ENCODE data around the gene MINDY4.

Gene MINDY4

DNA sequence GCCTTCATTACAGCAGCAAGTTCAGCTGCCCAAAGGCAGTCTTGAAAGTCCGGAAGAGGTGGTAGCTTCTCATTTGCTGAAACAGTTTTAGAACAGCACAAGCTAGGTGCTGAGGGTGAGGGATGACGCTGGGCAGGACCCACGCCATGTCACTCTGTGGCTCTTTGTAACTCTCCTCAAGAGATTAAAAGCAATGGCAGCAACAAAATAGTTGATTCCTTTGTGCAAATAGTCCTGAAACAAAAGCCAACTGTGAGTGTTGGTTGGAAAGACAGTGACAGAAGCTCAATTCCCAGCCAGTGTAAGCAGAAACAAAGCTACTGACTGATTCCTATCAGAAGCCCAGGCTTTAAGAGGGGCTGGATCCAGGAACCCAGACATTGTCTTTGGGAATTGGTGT lies 92.9 kb downstream of the MINDY4 start:
- Mint-ChIP-seq H3K4me1 (no peaks in the 10 kb centered on the region), H3K36me3 (ENCODE audit: insufficient read depth) (no peaks in the 10 kb centered on the region), H3K4me3 (no peak overlapping the region), H3K27ac (ENCODE audit: low read depth) (no peak overlapping the region), H3K27me3 (no peaks in the 10 kb centered on the region), H3K9me3 (no peaks in the 10 kb centered on the region)
- DNase-seq (ENCODE audit: low spot score in 2 of 2) = no peak
- ATAC-seq (replicated peaks; ENCODE audit: extremely low read depth, poor library complexity, severe bottlenecking) = no peak

GRCh38 chr7:30865076-30865475 lies 93.9 kb downstream of the MINDY4 start:
- DNase-seq (ENCODE audit: low spot score in 2 of 2) (no peak), ATAC-seq (replicated peaks; ENCODE audit: extremely low read depth, poor library complexity, severe bottlenecking) (no peak)
- no peak overlapping the region for H3K4me3 Mint-ChIP-seq
- H3K36me3 Mint-ChIP-seq (ENCODE audit: insufficient read depth) = no peaks in the 10 kb centered on the region
- H3K4me1 Mint-ChIP-seq = no peaks in the 10 kb centered on the region
- H3K9me3 Mint-ChIP-seq = no peaks in the 10 kb centered on the region
- no peak overlapping the region for H3K27ac Mint-ChIP-seq (ENCODE audit: low read depth)
- no peaks in the 10 kb centered on the region for H3K27me3 Mint-ChIP-seq

DNA sequence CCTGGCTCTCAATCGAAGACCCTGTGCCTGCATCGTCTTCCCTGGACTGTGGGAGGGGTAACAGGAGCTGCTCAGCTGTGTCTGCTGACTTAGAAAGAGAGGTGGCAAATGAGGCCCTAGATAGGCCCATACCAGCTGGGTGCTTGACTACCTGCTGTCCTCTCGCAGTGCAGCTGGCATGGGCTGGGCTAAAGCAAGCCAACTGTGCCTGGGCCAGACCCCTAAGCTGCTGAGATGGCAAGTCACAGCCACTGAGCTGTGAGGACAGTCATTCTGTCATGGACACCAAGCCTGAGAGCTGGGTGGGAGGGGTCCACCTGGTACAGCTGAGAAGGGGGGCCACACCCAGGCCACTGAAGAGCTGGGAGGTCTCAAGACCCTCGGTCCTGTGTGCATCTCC lies 94.6 kb downstream of the MINDY4 start:
- no peaks in the 10 kb centered on the region for H3K36me3 Mint-ChIP-seq (ENCODE audit: insufficient read depth)

GRCh38 chr7:30866939-30867338 lies 95.7 kb downstream of the MINDY4 start:
- Mint-ChIP-seq H3K4me1 (no peaks in the 10 kb centered on the region), H3K36me3 (ENCODE audit: insufficient read depth) (no peaks in the 10 kb centered on the region), H3K4me3 (no peak overlapping the region), H3K9me3 (no peaks in the 10 kb centered on the region), H3K27ac (ENCODE audit: low read depth) (no peak overlapping the region), H3K27me3 (no peaks in the 10 kb centered on the region)
- ATAC-seq (replicated peaks; ENCODE audit: extremely low read depth, poor library complexity, severe bottlenecking) = no peak
- no peak for DNase-seq (ENCODE audit: low spot score in 2 of 2)

More for the DNA sequence above, 94.6 kb downstream of the MINDY4 start:
- DNase-seq (ENCODE audit: low spot score in 2 of 2) (no peak), ATAC-seq (replicated peaks; ENCODE audit: extremely low read depth, poor library complexity, severe bottlenecking) (no peak)
- Mint-ChIP-seq H3K27ac (ENCODE audit: low read depth) (no peak overlapping the region), H3K27me3 (no peaks in the 10 kb centered on the region), H3K4me3 (no peak overlapping the region), H3K9me3 (no peaks in the 10 kb centered on the region), H3K4me1 (no peaks in the 10 kb centered on the region)

DNA sequence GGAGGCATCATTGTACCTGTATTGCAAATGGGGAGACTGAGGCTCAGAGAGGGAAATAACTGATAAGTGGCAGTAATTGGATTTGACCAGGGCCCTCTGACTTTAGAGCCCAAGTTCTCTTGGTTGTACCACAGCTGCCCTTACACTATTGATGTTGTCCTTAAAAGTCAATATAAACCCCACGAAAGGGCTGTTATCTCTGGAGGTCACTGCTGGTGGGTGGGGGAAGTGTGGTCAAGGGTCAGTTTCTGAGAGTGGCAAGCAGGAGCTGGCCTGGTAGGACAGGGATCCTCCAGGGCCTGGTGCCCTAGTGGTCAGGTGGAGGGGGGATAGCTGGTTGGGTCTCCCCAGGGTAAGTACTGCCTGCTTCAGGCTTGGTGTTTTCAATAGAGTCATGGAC lies 96.3 kb downstream of the MINDY4 start:
- DNase-seq (ENCODE audit: low spot score in 2 of 2) = no peak
- no peaks in the 10 kb centered on the region for H3K9me3 Mint-ChIP-seq
- no peaks in the 10 kb centered on the region for H3K4me1 Mint-ChIP-seq
- no peak overlapping the region for H3K27ac Mint-ChIP-seq (ENCODE audit: low read depth)
- no peaks in the 10 kb centered on the region for H3K27me3 Mint-ChIP-seq
- no peak overlapping the region for H3K4me3 Mint-ChIP-seq
- no peak for ATAC-seq (replicated peaks; ENCODE audit: extremely low read depth, poor library complexity, severe bottlenecking)
- no peaks in the 10 kb centered on the region for H3K36me3 Mint-ChIP-seq (ENCODE audit: insufficient read depth)

- H3K4me3 Mint-ChIP-seq = no peak overlapping the region
- no peak for DNase-seq (ENCODE audit: low spot score in 2 of 2)
- no peak for ATAC-seq (replicated peaks; ENCODE audit: extremely low read depth, poor library complexity, severe bottlenecking)
These were observed 98.8 kb downstream of the MINDY4 start for GRCh38 chr7:30869794-30870611.

GRCh38 chr7:30870821-30871518 lies 99.8 kb downstream of the MINDY4 start:
- ATAC-seq (replicated peaks; ENCODE audit: extremely low read depth, poor library complexity, severe bottlenecking) = no peak
- no peak for DNase-seq (ENCODE audit: low spot score in 2 of 2)
- Mint-ChIP-seq H3K4me3 (no peak overlapping the region), H3K27me3 (no peaks in the 10 kb centered on the region), H3K27ac (ENCODE audit: low read depth) (no peak overlapping the region), H3K9me3 (no peaks in the 10 kb centered on the region), H3K36me3 (ENCODE audit: insufficient read depth) (no peaks in the 10 kb centered on the region), H3K4me1 (no peaks in the 10 kb centered on the region)

More at GRCh38 chr7:30869794-30870611, 98.8 kb downstream of the MINDY4 start:
- no peaks in the 10 kb centered on the region for H3K27me3 Mint-ChIP-seq
- H3K36me3 Mint-ChIP-seq (ENCODE audit: insufficient read depth) = no peaks in the 10 kb centered on the region
- no peak overlapping the region for H3K27ac Mint-ChIP-seq (ENCODE audit: low read depth)
- H3K4me1 Mint-ChIP-seq = no peaks in the 10 kb centered on the region
- H3K9me3 Mint-ChIP-seq = no peaks in the 10 kb centered on the region

- no peak overlapping the region for H3K27ac Mint-ChIP-seq (ENCODE audit: low read depth)
- no peaks in the 10 kb centered on the region for H3K27me3 Mint-ChIP-seq
- no peaks in the 10 kb centered on the region for H3K9me3 Mint-ChIP-seq
- no peaks in the 10 kb centered on the region for H3K36me3 Mint-ChIP-seq (ENCODE audit: insufficient read depth)
- no peak overlapping the region for H3K4me3 Mint-ChIP-seq
- DNase-seq (ENCODE audit: low spot score in 2 of 2) = no peak
- no peaks in the 10 kb centered on the region for H3K4me1 Mint-ChIP-seq
- ATAC-seq (replicated peaks; ENCODE audit: extremely low read depth, poor library complexity, severe bottlenecking) = no peak
These were observed 100.4 kb downstream of the MINDY4 start for GRCh38 chr7:30871655-30872054.

- no peak for ATAC-seq (replicated peaks; ENCODE audit: extremely low read depth, poor library complexity, severe bottlenecking)
- no peaks in the 10 kb centered on the region for H3K4me1 Mint-ChIP-seq
These were observed 102.0 kb downstream of the MINDY4 start for GRCh38 chr7:30873207-30873606.

GRCh38 chr7:30873656-30874055 lies 102.4 kb downstream of the MINDY4 start:
- no peaks in the 10 kb centered on the region for H3K4me1 Mint-ChIP-seq
- no peaks in the 10 kb centered on the region for H3K9me3 Mint-ChIP-seq
- no peak for DNase-seq (ENCODE audit: low spot score in 2 of 2)
- no peaks in the 10 kb centered on the region for H3K36me3 Mint-ChIP-seq (ENCODE audit: insufficient read depth)
- no peak overlapping the region for H3K27ac Mint-ChIP-seq (ENCODE audit: low read depth)
- no peak overlapping the region for H3K4me3 Mint-ChIP-seq
- no peak for ATAC-seq (replicated peaks; ENCODE audit: extremely low read depth, poor library complexity, severe bottlenecking)
- no peaks in the 10 kb centered on the region for H3K27me3 Mint-ChIP-seq

More at GRCh38 chr7:30873207-30873606, 102.0 kb downstream of the MINDY4 start:
- Mint-ChIP-seq H3K4me3 (no peak overlapping the region), H3K36me3 (ENCODE audit: insufficient read depth) (no peaks in the 10 kb centered on the region), H3K27me3 (no peaks in the 10 kb centered on the region), H3K27ac (ENCODE audit: low read depth) (no peak overlapping the region), H3K9me3 (no peaks in the 10 kb centered on the region)
- DNase-seq (ENCODE audit: low spot score in 2 of 2) = no peak

DNA sequence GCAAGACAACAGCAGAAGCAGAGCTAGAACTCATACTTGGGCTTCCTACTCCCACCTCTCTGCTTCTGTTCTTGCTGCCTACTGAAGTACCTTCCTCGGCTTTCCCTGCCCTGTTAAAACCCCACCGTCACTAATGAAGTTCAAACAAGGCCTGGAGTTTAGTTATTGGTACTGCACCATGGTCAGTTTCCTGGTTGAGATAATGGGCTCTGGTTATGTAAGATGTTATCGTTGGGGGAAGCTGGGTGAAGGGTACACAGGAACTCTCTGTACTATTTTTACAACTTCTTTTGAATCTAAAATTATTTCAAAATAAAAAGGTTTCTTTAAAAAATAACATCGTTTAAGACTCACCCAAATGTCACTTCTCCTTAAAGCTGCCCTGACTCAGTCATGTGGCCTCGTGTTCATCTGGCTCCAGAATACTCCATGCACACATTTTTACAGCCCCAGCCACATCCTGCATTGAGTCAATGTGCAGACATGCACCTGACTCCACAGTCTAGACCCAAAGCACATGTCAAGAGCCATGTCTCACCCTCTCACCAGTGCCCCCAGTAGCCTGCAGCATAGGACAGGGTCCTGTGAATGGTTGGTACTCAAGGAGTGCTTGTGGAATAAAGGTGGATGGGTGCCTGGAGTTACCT lies 103.6 kb downstream of the MINDY4 start:
- no peak for DNase-seq (ENCODE audit: low spot score in 2 of 2)
- no peaks in the 10 kb centered on the region for H3K36me3 Mint-ChIP-seq (ENCODE audit: insufficient read depth)
- H3K9me3 Mint-ChIP-seq = no peaks in the 10 kb centered on the region
- H3K4me1 Mint-ChIP-seq = no peaks in the 10 kb centered on the region
- no peak for ATAC-seq (replicated peaks; ENCODE audit: extremely low read depth, poor library complexity, severe bottlenecking)
- no peak overlapping the region for H3K27ac Mint-ChIP-seq (ENCODE audit: low read depth)
- no peak overlapping the region for H3K4me3 Mint-ChIP-seq
- H3K27me3 Mint-ChIP-seq = no peaks in the 10 kb centered on the region

GRCh38 chr7:30877015-30877769 lies 106.0 kb downstream of the MINDY4 start:
- Mint-ChIP-seq H3K36me3 (ENCODE audit: insufficient read depth) (no peaks in the 10 kb centered on the region), H3K9me3 (no peaks in the 10 kb centered on the region), H3K4me1 (no peaks in the 10 kb centered on the region), H3K27me3 (no peaks in the 10 kb centered on the region), H3K27ac (ENCODE audit: low read depth) (no peak overlapping the region), H3K4me3 (no peak overlapping the region)
- no peak for ATAC-seq (replicated peaks; ENCODE audit: extremely low read depth, poor library complexity, severe bottlenecking)
- no peak for DNase-seq (ENCODE audit: low spot score in 2 of 2)
